Measurements from ENCODE around the gene NEXN.

GRCh38 chr1:77987919-77988318 is 99.5 kb downstream of the NEXN start:
- no peak for TF ChIP-seq POLR2A (IDR thresholded peaks at IDR 0.05)
- TF ChIP-seq EP300 (IDR thresholded peaks at IDR 0.05), result no peak
